ENCODE measurements around the gene KDM4C. TPM values are rescaled to one million over a fixed set of nuclear protein-coding genes. Genes with fewer than 3 reads are reported as not detected.

Gene KDM4C
- total RNA-seq, 1 experiment from 2014 or later: 4.8 TPM

DNA sequence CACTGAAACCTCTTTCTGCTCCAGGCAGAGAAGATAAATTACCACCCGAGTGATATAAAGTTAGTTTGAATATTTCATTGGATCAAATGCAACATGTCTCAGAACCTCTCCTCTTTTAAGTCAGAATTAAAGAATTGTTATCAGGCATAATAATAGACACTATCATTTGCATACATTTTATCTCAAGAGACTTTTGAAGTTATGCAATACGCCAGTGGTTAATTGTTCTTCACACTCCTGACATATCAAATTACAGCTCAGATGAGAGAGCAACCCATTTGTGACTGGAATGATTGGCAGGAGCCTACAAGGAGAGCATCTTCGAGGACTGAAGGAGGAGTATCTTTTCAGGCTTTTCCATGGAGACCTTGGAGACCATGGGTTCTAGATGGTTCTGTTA lies 452.2 kb downstream of the KDM4C start:
- Histone ChIP-seq H3K36me3 (ENCODE audit: insufficient read depth, low read length, poor library complexity, severe bottlenecking) (no peaks in the 10 kb centered on the region), H3K4me1 (ENCODE audit: insufficient read depth, low read length, poor library complexity, severe bottlenecking) (no peaks in the 10 kb centered on the region), H3K4me3 (ENCODE audit: low read depth, low read length, poor library complexity, severe bottlenecking) (no peak overlapping the region), H3K9me3 (ENCODE audit: low read depth, low read length, poor library complexity, severe bottlenecking) (no peaks in the 10 kb centered on the region), H3K27ac (ENCODE audit: low read depth, low read length, poor library complexity, severe bottlenecking) (no peak overlapping the region), H3K27me3 (replicated peaks; ENCODE audit: insufficient read depth, low read depth, low read length, poor library complexity) (peaks cover 5% of the 10 kb centered on the region)
- POLR2A ChIA-PET (ENCODE audit: low non-redundant PET): no interaction called here
- CTCF ChIA-PET: no interaction called here
- intact Hi-C loops (cut with micrococcal nuclease; ENCODE audit: unreplicated experiment): no loop called here
- BruUV-seq (replicated peaks): no TSS peak
- no peak for TF ChIP-seq EZH2 (IDR thresholded peaks at IDR 0.05; ENCODE audit: borderline replicate concordance, low read depth, low read length, poor library complexity, severe bottlenecking)
- TF ChIP-seq, protein P1, sequence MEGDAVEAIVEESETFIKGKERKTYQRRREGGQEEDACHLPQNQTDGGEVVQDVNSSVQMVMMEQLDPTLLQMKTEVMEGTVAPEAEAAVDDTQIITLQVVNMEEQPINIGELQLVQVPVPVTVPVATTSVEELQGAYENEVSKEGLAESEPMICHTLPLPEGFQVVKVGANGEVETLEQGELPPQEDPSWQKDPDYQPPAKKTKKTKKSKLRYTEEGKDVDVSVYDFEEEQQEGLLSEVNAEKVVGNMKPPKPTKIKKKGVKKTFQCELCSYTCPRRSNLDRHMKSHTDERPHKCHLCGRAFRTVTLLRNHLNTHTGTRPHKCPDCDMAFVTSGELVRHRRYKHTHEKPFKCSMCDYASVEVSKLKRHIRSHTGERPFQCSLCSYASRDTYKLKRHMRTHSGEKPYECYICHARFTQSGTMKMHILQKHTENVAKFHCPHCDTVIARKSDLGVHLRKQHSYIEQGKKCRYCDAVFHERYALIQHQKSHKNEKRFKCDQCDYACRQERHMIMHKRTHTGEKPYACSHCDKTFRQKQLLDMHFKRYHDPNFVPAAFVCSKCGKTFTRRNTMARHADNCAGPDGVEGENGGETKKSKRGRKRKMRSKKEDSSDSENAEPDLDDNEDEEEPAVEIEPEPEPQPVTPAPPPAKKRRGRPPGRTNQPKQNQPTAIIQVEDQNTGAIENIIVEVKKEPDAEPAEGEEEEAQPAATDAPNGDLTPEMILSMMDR (conservative IDR thresholded peaks at IDR 0.05; ENCODE audit: low read depth, low read length): no peak
- peak; percentile 36 for DNase-seq (ENCODE audit: low spot score)

DNA sequence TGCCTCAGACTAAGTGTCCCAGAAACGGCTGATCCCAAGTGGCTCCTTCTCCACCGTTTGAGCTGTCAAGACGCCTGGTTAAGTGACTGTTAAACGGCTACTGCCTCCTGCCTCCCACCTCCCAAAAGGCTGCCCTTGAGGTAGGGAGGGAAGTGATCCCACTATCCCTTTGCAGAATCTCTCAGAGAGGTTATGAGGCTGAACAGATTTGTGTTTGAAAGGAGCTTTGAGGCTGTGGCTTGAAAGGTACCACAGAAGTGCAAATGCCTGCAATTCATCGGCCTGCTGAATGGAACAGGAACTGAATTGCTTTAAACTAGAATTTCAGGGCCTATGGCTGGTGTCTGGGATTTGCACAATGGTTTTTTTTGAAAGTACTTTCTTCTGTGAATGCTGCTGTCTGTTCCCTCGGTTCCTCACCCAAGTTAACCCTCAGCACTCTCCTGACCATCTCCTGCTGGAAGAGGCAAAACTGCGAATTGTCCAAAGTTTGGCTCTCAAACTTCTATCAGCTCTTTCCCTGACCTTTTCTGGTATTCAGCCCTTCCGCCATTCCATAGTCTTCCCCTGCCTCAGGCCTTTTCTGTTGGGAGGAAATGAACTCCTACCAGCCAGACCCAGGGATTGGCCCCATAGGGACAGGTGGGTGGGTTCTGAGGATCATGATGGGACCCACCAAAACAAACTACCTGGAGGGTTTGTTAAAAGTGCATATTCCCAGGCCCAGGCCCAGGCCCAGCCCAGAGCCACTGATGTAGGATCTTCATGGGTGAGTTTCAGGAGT lies 453.3 kb downstream of the KDM4C start:
- intact Hi-C loops (cut with micrococcal nuclease; ENCODE audit: unreplicated experiment): no loop called here
- no TSS peak for BruUV-seq (replicated peaks)
- no peak overlapping the region for H3K27ac ChIP-seq (ENCODE audit: low read depth, low read length, poor library complexity, severe bottlenecking)
- H3K36me3 ChIP-seq (ENCODE audit: insufficient read depth, low read length, poor library complexity, severe bottlenecking): no peaks in the 10 kb centered on the region
- ChIA-PET POLR2A (ENCODE audit: low non-redundant PET) (no interaction called here), CTCF (no interaction called here)
- no peak for DNase-seq (ENCODE audit: low spot score)
- TF ChIP-seq, protein P1 (conservative IDR thresholded peaks at IDR 0.05; ENCODE audit: low read depth, low read length): no peak
- TF ChIP-seq EZH2 (IDR thresholded peaks at IDR 0.05; ENCODE audit: borderline replicate concordance, low read depth, low read length, poor library complexity, severe bottlenecking): no peak
- H3K27me3 ChIP-seq (replicated peaks; ENCODE audit: insufficient read depth, low read depth, low read length, poor library complexity): peaks cover 5% of the 10 kb centered on the region
- H3K4me3 ChIP-seq (ENCODE audit: low read depth, low read length, poor library complexity, severe bottlenecking): no peak overlapping the region
- H3K9me3 ChIP-seq (ENCODE audit: low read depth, low read length, poor library complexity, severe bottlenecking): no peaks in the 10 kb centered on the region
- H3K4me1 ChIP-seq (ENCODE audit: insufficient read depth, low read length, poor library complexity, severe bottlenecking): no peaks in the 10 kb centered on the region

DNA sequence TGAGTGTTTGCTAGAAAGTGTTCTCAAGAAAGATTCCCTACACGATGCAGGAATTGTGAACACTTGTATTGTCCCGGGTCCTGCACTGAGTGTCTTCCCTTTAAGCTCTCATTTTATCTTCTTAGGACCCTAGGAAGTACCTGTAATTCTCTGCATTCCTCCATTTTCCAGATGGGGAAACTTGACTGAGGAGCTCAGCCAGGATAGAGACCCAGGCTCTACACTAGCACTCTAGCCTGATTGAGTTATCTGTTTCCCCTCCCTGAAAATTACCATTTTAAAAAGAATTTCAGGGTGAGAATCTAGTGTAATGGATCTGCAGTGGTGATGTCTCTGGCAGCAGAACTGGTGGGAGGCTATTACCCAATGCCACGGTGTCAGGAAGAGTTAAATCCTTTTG lies 453.9 kb downstream of the KDM4C start:
- no peak for TF ChIP-seq EZH2 (IDR thresholded peaks at IDR 0.05; ENCODE audit: borderline replicate concordance, low read depth, low read length, poor library complexity, severe bottlenecking)
- TF ChIP-seq, protein P1 (conservative IDR thresholded peaks at IDR 0.05; ENCODE audit: low read depth, low read length): no peak
- CTCF ChIA-PET: no interaction called here
- DNase-seq (ENCODE audit: low spot score): no peak
- POLR2A ChIA-PET (ENCODE audit: low non-redundant PET): no interaction called here
- Histone ChIP-seq H3K27me3 (replicated peaks; ENCODE audit: insufficient read depth, low read depth, low read length, poor library complexity) (peaks cover 5% of the 10 kb centered on the region), H3K9me3 (ENCODE audit: low read depth, low read length, poor library complexity, severe bottlenecking) (no peaks in the 10 kb centered on the region), H3K4me1 (ENCODE audit: insufficient read depth, low read length, poor library complexity, severe bottlenecking) (no peaks in the 10 kb centered on the region), H3K36me3 (ENCODE audit: insufficient read depth, low read length, poor library complexity, severe bottlenecking) (no peaks in the 10 kb centered on the region), H3K27ac (ENCODE audit: low read depth, low read length, poor library complexity, severe bottlenecking) (no peak overlapping the region), H3K4me3 (ENCODE audit: low read depth, low read length, poor library complexity, severe bottlenecking) (no peak overlapping the region)
- no TSS peak for BruUV-seq (replicated peaks)
- intact Hi-C loops (cut with micrococcal nuclease; ENCODE audit: unreplicated experiment): no loop called here
